Left lobe of liver (tissue), 2 donors: ENCODE data around the gene UBE2J2. TPM values are rescaled to one million over a fixed set of nuclear protein-coding genes. Genes with fewer than 3 reads are reported as not detected.
"Not testable (repeated sequence)": the region's sequence is repeated elsewhere in the genome, so short reads cannot be mapped to it uniquely, and the experiment has no call there.

Experiments used
- ATAC-seq: fragments of 200-7000 bp; cut with Tn5 transposase; one replicate; pipeline ENCODE4 v1.9.1; 2020; ENCODE audit warnings: mild to moderate bottlenecking, moderate library complexity
- DNase-seq: peaks from one replicate; pipeline ENCODE4 v3.0.0-alpha.2; 2020; ENCODE audit warnings: low spot score
- total RNA-seq: library from RNA; stranded (reverse); gene quantifications from one replicate; pipeline ENCODE4 v1.2.1, GENCODE V29; 2021
- donor health status: DM: no; HTN: no; CAD: no; lungs with moderate emphysema.
- donor health status: DM: no; HTN: yes; CAD: no.

The UBE2J2 gene
- total RNA-seq, 1 donor from 2014 or later, result 27.6 TPM

GRCh38 chr1:1259540-1259939 is 14.1 kb downstream of the UBE2J2 start:
- ATAC-seq, result no peak
- DNase-seq, result no peak

GRCh38 chr1:1259119-1259488 is 14.6 kb downstream of the UBE2J2 start:
- ATAC-seq, result no peak
- no peak for DNase-seq

GRCh38 chr1:1256956-1257871 is 16.4 kb downstream of the UBE2J2 start:
- ATAC-seq, result no peak
- no peak for DNase-seq

GRCh38 chr1:1255611-1256010 is 18.0 kb downstream of the UBE2J2 start:
- DNase-seq, result no peak
- ATAC-seq, result no peak

- DNase-seq (no peak), ATAC-seq (no peak)
These were observed 18.6 kb downstream of the UBE2J2 start for GRCh38 chr1:1255078-1255477.

- DNase-seq, result no peak
- no peak for ATAC-seq
These were observed 19.0 kb downstream of the UBE2J2 start for GRCh38 chr1:1254667-1254998.

- DNase-seq (no peak), ATAC-seq (no peak)
These were observed 19.5 kb downstream of the UBE2J2 start for GRCh38 chr1:1253972-1254666.

GRCh38 chr1:1253314-1253713 is 20.3 kb downstream of the UBE2J2 start:
- no peak for DNase-seq
- ATAC-seq, result no peak

GRCh38 chr1:1250786-1251284 is 22.8 kb downstream of the UBE2J2 start:
- DNase-seq, result no peak
- no peak for ATAC-seq

GRCh38 chr1:1248009-1248913 is 25.4 kb downstream of the UBE2J2 start:
- not testable (repeated sequence) for ATAC-seq, DNase-seq

GRCh38 chr1:1247341-1247913 is 26.2 kb downstream of the UBE2J2 start:
- DNase-seq, result no peak
- ATAC-seq, result peak; percentile 13

GRCh38 chr1:1246577-1247340 is 26.9 kb downstream of the UBE2J2 start, which contains the start of gene C1QTNF12:
C1QTNF12 (minus strand) TSS chr1:1246722; CDS start chr1:1246690, 32 bp downstream.
- no peak for DNase-seq
- ATAC-seq, result peak; percentile 31

GRCh38 chr1:1245817-1246576 is 27.7 kb downstream of the UBE2J2 start:
- no peak for DNase-seq
- peak; percentile 10 for ATAC-seq

- no peak for ATAC-seq
- DNase-seq, result no peak
These were observed 28.4 kb downstream of the UBE2J2 start for GRCh38 chr1:1245178-1245816.

- ATAC-seq (no peak), DNase-seq (no peak)
These were observed 29.4 kb downstream of the UBE2J2 start for GRCh38 chr1:1244192-1244811.

- no peak for ATAC-seq
- no peak for DNase-seq
These were observed 29.9 kb downstream of the UBE2J2 start for GRCh38 chr1:1243807-1244191.

- DNase-seq (no peak), ATAC-seq (no peak)
These were observed 30.4 kb downstream of the UBE2J2 start for GRCh38 chr1:1243266-1243660.
